ENCODE data around the gene SET. TPM values are rescaled to one million over a fixed set of nuclear protein-coding genes. Genes with fewer than 3 reads are reported as not detected.

Gene SET
- total and polyA plus RNA-seq, 2 of the 13 experiments (the other 11 are each of a cell fraction or from before 2014, with no cell fraction given), result 94.2 to 611 TPM

DNA sequence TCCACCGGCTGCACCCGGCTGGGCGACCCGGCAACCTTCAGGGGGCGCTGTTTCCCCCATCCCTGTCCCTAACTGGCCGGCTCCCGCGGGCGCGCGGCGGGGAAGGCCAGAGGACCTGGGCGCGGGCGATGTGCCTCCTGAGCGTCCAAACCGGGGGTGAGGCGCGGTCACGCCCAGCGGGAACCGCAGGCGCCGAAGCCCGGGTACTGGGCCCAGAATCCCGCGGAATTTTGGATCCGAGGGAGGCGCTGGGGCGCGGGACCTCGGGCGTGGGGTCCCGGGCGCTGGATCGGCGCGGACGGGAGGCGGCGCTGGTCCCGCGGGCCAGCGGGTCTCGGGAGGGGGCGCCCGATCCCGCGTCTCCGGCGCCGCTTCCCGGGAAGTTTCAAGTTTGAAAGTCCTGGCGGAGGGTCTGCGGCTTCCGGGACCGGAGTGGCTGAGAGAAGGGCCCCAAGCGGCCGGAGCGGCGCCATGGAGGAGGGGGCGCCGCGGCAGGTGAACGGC is 13.5 kb downstream of the SET start, which contains the start of gene PKN3 (continued):
- TF ChIP-seq XRCC5 (optimal IDR thresholded peaks at IDR 0.05; ENCODE audit: low read length) (peak; percentile 76), TAF1 (CRISPR knock-in tag; IDR thresholded peaks at IDR 0.05) (peak; percentile 29; the same call in 1 of the 2 replicates), PCBP2 (optimal IDR thresholded peaks at IDR 0.05; ENCODE audit: low read depth, low read length, poor library complexity, severe bottlenecking) (no peak), ZNF792 (CRISPR knock-in tag; IDR thresholded peaks at IDR 0.05) (0 out of 2 replicates have a peak, but pooled peaks have one; percentile 6), MTF2 (CRISPR knock-in tag; IDR thresholded peaks at IDR 0.05; ENCODE audit: borderline replicate concordance) (peak; percentile 28; the same call in 1 of the 2 replicates), ZFP41 (CRISPR knock-in tag; IDR thresholded peaks at IDR 0.05; ENCODE audit: borderline replicate concordance) (peak; percentile 23; the same call in 1 of the 2 replicates), HOXA9 (CRISPR knock-in tag; IDR thresholded peaks at IDR 0.05; ENCODE audit: borderline replicate concordance) (no peak), AHR (CRISPR knock-in tag; IDR thresholded peaks at IDR 0.05) (peak; percentile 51; the same call in 1 of the 2 replicates), ZNF501 (CRISPR knock-in tag; IDR thresholded peaks at IDR 0.05) (peak; percentile 74), ZNF432 (CRISPR knock-in tag; IDR thresholded peaks at IDR 0.05; ENCODE audit: borderline replicate concordance) (no peak), PPARG (CRISPR knock-in tag; conservative IDR thresholded peaks at IDR 0.05) (peak; percentile 20; the same call in 1 of the 2 replicates), ZNF883 (CRISPR knock-in tag; IDR thresholded peaks at IDR 0.05; ENCODE audit: not compliant biosample characterization) (peak; percentile 37), ERF (CRISPR knock-in tag; IDR thresholded peaks at IDR 0.05) (peak; percentile 54; the same call in 1 of the 2 replicates), ZNF670 (CRISPR knock-in tag; IDR thresholded peaks at IDR 0.05; ENCODE audit: borderline replicate concordance) (peak; percentile 22; the same call in 1 of the 2 replicates), SIX4 (CRISPR knock-in tag; IDR thresholded peaks at IDR 0.05) (0 out of 2 replicates have a peak, but pooled peaks have one; percentile 40), RFXANK (CRISPR knock-in tag; IDR thresholded peaks at IDR 0.05) (no peak)
- TF ChIP-seq, protein P1, sequence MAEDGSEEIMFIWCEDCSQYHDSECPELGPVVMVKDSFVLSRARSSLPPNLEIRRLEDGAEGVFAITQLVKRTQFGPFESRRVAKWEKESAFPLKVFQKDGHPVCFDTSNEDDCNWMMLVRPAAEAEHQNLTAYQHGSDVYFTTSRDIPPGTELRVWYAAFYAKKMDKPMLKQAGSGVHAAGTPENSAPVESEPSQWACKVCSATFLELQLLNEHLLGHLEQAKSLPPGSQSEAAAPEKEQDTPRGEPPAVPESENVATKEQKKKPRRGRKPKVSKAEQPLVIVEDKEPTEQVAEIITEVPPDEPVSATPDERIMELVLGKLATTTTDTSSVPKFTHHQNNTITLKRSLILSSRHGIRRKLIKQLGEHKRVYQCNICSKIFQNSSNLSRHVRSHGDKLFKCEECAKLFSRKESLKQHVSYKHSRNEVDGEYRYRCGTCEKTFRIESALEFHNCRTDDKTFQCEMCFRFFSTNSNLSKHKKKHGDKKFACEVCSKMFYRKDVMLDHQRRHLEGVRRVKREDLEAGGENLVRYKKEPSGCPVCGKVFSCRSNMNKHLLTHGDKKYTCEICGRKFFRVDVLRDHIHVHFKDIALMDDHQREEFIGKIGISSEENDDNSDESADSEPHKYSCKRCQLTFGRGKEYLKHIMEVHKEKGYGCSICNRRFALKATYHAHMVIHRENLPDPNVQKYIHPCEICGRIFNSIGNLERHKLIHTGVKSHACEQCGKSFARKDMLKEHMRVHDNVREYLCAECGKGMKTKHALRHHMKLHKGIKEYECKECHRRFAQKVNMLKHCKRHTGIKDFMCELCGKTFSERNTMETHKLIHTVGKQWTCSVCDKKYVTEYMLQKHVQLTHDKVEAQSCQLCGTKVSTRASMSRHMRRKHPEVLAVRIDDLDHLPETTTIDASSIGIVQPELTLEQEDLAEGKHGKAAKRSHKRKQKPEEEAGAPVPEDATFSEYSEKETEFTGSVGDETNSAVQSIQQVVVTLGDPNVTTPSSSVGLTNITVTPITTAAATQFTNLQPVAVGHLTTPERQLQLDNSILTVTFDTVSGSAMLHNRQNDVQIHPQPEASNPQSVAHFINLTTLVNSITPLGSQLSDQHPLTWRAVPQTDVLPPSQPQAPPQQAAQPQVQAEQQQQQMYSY (CRISPR knock-in tag; IDR thresholded peaks at IDR 0.05), result peak; percentile 93
- TF ChIP-seq, protein P2, sequence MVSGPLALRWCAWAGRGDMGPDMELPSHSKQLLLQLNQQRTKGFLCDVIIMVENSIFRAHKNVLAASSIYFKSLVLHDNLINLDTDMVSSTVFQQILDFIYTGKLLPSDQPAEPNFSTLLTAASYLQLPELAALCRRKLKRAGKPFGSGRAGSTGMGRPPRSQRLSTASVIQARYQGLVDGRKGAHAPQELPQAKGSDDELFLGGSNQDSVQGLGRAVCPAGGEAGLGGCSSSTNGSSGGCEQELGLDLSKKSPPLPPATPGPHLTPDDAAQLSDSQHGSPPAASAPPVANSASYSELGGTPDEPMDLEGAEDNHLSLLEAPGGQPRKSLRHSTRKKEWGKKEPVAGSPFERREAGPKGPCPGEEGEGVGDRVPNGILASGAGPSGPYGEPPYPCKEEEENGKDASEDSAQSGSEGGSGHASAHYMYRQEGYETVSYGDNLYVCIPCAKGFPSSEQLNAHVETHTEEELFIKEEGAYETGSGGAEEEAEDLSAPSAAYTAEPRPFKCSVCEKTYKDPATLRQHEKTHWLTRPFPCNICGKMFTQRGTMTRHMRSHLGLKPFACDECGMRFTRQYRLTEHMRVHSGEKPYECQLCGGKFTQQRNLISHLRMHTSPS (CRISPR knock-in tag; IDR thresholded peaks at IDR 0.05; ENCODE audit: low read depth), result peak; percentile 57
- TF ChIP-seq, protein P3, sequence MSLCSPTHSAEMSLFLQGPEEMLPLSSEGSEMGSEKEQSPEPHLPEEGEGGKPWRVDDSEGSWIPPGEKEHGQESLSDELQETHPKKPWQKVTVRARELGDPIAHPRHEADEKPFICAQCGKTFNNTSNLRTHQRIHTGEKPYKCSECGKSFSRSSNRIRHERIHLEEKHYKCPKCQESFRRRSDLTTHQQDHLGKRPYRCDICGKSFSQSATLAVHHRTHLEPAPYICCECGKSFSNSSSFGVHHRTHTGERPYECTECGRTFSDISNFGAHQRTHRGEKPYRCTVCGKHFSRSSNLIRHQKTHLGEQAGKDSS (CRISPR knock-in tag; IDR thresholded peaks at IDR 0.05; ENCODE audit: borderline replicate concordance, low read depth), result peak; percentile 63; the same call in 1 of the 2 replicates
